Stimulated activated memory B cell treated with anti-CD40 and anti-IgM and Interleukin-4, amounts not matched to agents 10 μg/mL and 1 μg/mL and 100 μg/mL, for 72 hours (primary cell): Measurements from ENCODE around the gene ZPBP.

Experiments
- ATAC-seq: fragments of 150-1000 bp; cut with Tn5 transposase; 2 replicates; pipeline ENCODE4 v1.10.0; 2021
- H3K27ac Mint-ChIP-seq: one replicate; pipeline ENCODE4 v1.8.0; 2022; ENCODE audit warnings: mild to moderate bottlenecking, mixed read lengths
- H3K27me3 Mint-ChIP-seq: one replicate; pipeline ENCODE4 v1.8.0; 2022; ENCODE audit warnings: mixed read lengths
- H3K36me3 Mint-ChIP-seq: one replicate; pipeline ENCODE4 v1.8.0; 2022; ENCODE audit warnings: mixed read lengths
- H3K4me1 Mint-ChIP-seq: one replicate; pipeline ENCODE4 v1.8.0; 2022; ENCODE audit warnings: mixed read lengths
- H3K4me3 Mint-ChIP-seq: one replicate; pipeline ENCODE4 v1.8.0; 2022; ENCODE audit warnings: mild to moderate bottlenecking, moderate library complexity, mixed read lengths
- H3K9me3 Mint-ChIP-seq: one replicate; pipeline ENCODE4 v1.8.0; 2022; ENCODE audit warnings: mixed read lengths

Gene ZPBP, protein sequence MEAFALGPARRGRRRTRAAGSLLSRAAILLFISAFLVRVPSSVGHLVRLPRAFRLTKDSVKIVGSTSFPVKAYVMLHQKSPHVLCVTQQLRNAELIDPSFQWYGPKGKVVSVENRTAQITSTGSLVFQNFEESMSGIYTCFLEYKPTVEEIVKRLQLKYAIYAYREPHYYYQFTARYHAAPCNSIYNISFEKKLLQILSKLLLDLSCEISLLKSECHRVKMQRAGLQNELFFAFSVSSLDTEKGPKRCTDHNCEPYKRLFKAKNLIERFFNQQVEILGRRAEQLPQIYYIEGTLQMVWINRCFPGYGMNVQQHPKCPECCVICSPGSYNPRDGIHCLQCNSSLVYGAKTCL

DNA sequence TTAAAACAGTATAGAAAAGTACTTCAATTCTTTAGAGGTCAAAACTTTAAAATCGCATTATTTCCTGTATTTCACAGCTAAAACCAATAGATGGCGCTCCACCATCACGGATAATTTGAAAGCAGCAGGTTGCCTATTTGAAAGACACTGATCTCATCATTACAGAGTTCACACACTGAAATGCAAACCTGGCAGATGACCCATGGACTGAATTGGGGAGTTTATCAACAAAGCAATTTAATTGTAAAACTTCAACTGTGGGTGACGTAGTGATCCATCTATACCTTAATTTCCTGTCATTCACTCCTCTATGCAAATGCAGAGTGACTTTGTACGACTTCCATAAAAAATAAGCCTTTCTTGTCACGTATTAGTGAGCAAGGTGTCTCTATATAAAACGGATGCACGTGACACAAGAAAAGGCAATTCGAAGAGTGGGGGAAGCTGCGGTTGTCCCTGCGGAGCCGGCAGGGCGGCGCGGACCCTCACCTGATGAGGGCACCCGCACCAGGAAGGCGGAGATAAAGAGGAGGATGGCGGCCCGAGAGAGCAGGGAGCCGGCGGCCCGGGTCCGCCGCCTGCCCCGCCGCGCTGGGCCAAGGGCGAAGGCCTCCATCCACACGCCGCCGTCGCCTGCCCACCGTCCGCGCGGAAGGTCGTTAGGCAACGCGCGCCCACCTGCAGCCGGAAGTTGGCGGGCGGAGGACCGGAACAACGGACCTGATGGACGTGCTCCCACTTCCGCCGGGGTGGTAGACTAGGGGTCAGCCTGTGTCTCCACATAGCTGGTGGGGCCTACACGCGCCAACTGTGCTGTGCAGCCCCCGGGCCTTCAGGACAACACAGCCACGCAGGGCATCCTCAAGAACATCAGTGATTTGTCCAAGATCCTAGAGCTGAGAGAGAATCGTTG is at the start of gene ZPBP:
ZPBP (minus strand) TSS at position 668 of the 913 bp plus-strand sequence; CDS start at position 616, 52 bp downstream.
- Mint-ChIP-seq H3K27me3 (peaks cover under 1% of the 10 kb centered on the region), H3K27ac (peak within 1 kb of the TSS; percentile 87), H3K4me1 (peaks cover 15% of the 10 kb centered on the region), H3K4me3 (peak within 1 kb of the TSS; percentile 90), H3K36me3 (no peaks in the 10 kb centered on the region), H3K9me3 (peaks cover 3% of the 10 kb centered on the region)
- ATAC-seq = peak; percentile 85

DNA sequence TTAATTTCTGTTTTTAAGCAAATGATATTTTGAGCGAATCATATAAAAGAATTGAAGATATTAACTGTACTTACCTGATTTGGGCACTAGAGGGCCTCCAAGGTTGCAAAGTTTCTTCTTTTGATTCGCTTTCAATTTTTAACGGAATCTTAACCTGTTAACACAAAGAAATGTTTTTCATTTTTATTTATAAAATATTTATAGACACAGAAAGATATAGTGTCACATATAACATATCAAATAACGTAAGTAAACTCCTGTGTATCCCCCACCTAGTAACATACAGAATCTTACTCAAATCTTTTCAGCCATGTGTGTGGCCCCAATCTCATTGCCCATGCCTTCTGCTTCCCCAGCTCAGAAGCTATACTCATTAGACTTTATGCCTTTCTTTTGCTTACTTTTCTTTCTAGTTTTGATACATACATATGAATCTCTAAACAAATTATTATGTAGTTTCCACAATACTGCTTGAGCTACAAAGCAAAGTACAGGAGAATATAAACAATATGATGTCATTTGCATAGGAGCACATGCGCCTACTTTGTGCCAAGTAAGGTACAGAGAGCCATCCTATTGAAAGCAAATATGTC is 49.5 kb upstream of the ZPBP start:
- H3K9me3 Mint-ChIP-seq = no peaks in the 10 kb centered on the region
- no peaks in the 10 kb centered on the region for H3K36me3 Mint-ChIP-seq
- H3K4me3 Mint-ChIP-seq = peak overlapping the region; percentile 47
- peak overlapping the region; percentile 86 for H3K27ac Mint-ChIP-seq
- H3K27me3 Mint-ChIP-seq = no peaks in the 10 kb centered on the region
- no peak for ATAC-seq
- H3K4me1 Mint-ChIP-seq = peaks cover 39% of the 10 kb centered on the region

DNA sequence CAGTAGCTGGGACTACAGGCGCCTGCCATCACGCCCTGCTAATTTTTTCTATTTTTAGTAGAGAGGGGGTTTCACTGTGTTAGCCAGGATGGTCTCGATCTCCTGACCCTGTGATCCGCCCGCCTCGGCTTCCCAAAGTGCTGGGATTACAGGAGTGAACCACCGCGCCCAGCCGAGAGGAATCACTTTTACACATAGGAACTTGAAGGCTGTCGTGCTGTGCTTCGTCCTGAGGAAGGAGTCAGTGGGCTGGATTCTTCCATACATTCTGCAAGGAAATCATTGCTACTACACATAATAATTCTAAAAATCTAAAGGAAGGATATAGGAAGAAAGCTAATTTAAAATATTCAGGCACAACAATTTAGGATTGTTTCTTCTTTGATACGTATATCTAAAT is 48.8 kb upstream of the ZPBP start:
- no peak overlapping the region for H3K27ac Mint-ChIP-seq
- H3K4me3 Mint-ChIP-seq = no peak overlapping the region
- H3K4me1 Mint-ChIP-seq = peaks cover 33% of the 10 kb centered on the region

DNA sequence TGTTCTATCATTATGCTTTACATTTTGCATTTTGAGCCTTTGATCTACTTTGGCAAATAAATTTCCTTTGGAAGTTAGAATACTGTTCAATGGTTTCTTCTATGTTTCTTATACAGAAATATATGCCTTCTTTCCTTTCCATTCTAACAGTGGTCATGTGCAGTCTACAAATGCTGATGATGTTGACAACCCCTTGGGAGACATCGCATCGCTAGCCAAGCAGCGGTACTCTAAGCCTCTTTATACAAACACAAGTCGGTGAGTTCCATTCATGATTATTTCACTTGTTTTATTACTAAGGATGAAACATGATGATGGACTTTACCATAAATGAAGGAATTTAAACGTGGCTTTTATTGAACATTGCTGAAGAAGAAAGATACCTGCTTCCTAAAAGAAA is 48.1 kb upstream of the ZPBP start:
- Mint-ChIP-seq H3K4me1 (peaks cover 25% of the 10 kb centered on the region), H3K9me3 (no peaks in the 10 kb centered on the region), H3K36me3 (no peaks in the 10 kb centered on the region), H3K27me3 (no peaks in the 10 kb centered on the region), H3K27ac (no peak overlapping the region), H3K4me3 (no peak overlapping the region)
- no peak for ATAC-seq

More for the DNA sequence above, 48.8 kb upstream of the ZPBP start:
- ATAC-seq = no peak
- no peaks in the 10 kb centered on the region for H3K27me3 Mint-ChIP-seq
- no peaks in the 10 kb centered on the region for H3K9me3 Mint-ChIP-seq
- no peaks in the 10 kb centered on the region for H3K36me3 Mint-ChIP-seq

DNA sequence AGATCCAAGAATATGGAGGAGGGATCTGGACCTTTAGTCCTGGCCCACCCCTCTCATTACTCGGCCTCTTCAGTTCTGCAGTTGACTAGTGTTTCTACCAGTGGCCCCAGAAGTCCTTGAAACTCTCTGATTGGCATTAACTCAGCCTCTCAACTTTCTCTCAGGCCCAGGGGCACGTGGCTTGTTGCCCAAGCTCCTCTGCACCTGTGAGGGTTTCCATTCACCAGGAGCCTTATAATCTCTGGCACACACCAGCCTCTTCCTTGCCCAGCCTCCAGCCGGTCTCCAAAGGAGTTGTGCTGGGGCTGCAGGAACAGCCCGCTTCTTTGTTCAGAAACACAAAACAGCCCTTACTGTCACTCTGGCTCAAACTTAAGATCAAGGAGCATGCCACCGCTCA is 47.6 kb upstream of the ZPBP start:
- no peaks in the 10 kb centered on the region for H3K27me3 Mint-ChIP-seq
- no peaks in the 10 kb centered on the region for H3K9me3 Mint-ChIP-seq
- H3K4me1 Mint-ChIP-seq = peaks cover 21% of the 10 kb centered on the region
- H3K36me3 Mint-ChIP-seq = no peaks in the 10 kb centered on the region
- no peak overlapping the region for H3K27ac Mint-ChIP-seq
- no peak overlapping the region for H3K4me3 Mint-ChIP-seq
- ATAC-seq = no peak

DNA sequence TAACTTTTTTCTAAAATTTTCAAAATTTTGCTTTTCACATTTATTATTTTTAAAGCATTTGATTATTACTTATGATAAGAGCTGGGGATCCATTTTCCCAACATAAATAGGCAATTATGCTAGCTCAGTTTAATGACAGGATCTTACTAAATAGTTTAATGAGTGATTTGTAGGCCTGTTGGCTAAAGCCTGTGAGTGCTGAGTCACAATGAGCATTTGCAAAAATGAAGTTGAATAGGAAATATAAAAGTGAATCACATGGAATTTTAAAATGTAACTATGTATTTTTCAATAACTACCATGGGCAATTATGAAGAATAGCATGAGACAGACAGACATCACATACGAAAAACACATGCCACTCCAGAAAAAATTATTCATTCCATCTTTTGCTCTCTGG is 45.1 kb upstream of the ZPBP start:
- no peaks in the 10 kb centered on the region for H3K9me3 Mint-ChIP-seq
- no peak overlapping the region for H3K27ac Mint-ChIP-seq
- no peaks in the 10 kb centered on the region for H3K36me3 Mint-ChIP-seq
- no peak for ATAC-seq
- no peaks in the 10 kb centered on the region for H3K27me3 Mint-ChIP-seq
- H3K4me1 Mint-ChIP-seq = peaks cover 10% of the 10 kb centered on the region
- no peak overlapping the region for H3K4me3 Mint-ChIP-seq

DNA sequence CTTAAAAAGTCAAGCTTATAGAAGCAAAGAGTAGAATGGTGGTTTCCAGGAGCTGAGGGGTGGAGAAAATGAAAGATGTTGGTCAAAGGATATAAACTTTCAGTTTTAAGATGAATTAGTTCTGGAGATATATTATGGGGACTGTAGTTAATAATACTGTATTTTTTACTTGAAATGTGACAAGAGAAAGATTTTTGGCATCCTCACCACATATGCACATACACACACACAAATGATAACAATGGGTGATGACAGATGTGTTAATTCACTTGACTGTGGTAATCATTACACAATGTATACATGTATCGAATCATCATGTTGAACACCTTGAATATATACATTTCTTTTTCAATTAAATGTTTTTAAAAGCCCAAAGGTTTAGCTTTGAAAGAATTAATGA is 32.7 kb upstream of the ZPBP start:
- no peak for ATAC-seq
- H3K4me3 Mint-ChIP-seq = no peak overlapping the region
- H3K9me3 Mint-ChIP-seq = no peaks in the 10 kb centered on the region
- no peak overlapping the region for H3K27ac Mint-ChIP-seq
- no peaks in the 10 kb centered on the region for H3K27me3 Mint-ChIP-seq
- H3K4me1 Mint-ChIP-seq = peaks cover 9% of the 10 kb centered on the region
- H3K36me3 Mint-ChIP-seq = no peaks in the 10 kb centered on the region

DNA sequence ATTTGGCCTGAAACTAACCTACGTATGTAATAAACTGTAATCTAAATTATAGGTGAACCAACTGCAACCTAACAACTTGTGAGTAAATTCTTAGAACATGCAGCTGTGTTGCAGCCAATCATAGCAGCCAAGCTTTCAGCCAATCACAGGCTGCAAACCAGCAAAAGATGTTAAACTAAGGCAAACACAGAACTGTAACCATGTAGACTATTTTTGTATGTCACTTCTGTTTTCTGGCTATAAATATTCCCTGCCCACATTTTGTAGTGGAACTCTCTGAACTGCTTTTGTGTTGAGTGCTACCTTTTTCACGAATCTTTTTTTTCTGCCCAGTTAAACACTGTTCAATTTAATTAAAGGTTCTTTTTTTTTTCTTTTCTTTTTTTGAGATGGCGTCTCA is 28.2 kb upstream of the ZPBP start:
- peak; percentile 56 for ATAC-seq
- Mint-ChIP-seq H3K36me3 (no peaks in the 10 kb centered on the region), H3K4me3 (no peak overlapping the region), H3K27me3 (no peaks in the 10 kb centered on the region), H3K4me1 (peaks cover 22% of the 10 kb centered on the region), H3K27ac (peak overlapping the region; percentile 42), H3K9me3 (no peaks in the 10 kb centered on the region)

DNA sequence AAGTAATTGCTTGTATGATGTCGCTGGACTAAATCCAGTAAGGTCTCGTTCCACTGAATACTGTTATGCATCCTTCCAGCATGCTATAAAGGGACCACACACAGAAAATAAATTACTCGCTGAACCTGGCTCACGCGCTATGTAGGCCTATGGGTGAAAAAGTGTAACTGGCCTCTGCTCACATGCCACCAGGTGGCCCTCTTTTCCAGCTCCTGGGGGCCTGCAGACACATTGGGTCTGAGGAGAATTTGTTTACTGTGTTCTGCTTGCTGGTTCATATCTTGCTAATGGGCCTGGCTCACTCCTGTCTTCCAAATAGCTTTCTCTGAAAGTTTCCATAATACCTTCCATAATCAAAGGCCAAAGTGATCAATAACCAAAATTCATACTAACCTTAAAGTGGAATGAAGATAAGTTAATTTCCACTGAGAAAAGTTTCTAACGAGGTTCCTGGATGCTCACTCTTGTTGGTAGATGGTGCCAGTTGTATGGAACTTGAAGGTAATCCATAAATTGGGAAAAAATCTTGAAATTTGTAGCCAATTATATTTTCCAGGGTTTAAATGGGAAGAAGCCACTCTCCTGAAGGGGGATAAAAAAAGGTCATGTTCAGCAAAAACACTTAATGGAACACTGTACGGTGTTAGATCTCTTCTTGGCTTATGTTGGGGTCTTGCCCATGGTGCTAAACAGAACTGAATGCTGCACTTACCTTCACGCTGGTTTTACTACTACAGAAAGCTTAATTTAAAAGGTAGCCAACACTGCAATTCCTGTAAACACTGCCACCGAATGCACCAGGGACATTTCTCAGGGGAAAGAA is 27.0 kb upstream of the ZPBP start:
- Mint-ChIP-seq H3K27me3 (no peaks in the 10 kb centered on the region), H3K27ac (peak overlapping the region; percentile 90), H3K9me3 (no peaks in the 10 kb centered on the region), H3K4me3 (no peak overlapping the region), H3K36me3 (no peaks in the 10 kb centered on the region), H3K4me1 (peaks cover 22% of the 10 kb centered on the region)
- peak; percentile 90 for ATAC-seq

DNA sequence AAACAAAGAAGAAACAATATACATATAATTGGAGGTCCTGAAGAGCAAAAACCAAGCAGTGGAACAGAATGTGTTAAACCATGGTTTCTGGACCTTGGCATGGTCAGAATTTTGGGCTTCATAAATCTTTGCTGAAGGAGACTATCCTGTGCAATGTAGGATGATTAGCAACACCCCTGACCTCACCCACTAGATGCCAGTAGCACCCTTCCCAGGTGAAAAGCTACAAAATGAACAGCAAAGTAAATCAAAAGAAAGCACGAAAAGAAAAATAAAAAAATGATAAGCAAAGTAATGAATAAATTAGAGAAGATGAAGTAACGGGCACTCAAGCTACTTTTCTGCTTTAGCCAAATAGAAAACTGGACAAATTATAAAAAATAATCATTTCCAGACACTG is 19.2 kb upstream of the ZPBP start:
- Mint-ChIP-seq H3K9me3 (peaks cover 10% of the 10 kb centered on the region), H3K36me3 (peaks cover 6% of the 10 kb centered on the region), H3K27ac (no peak overlapping the region), H3K27me3 (peaks cover 9% of the 10 kb centered on the region), H3K4me1 (no peaks in the 10 kb centered on the region), H3K4me3 (no peak overlapping the region)
- ATAC-seq = no peak

DNA sequence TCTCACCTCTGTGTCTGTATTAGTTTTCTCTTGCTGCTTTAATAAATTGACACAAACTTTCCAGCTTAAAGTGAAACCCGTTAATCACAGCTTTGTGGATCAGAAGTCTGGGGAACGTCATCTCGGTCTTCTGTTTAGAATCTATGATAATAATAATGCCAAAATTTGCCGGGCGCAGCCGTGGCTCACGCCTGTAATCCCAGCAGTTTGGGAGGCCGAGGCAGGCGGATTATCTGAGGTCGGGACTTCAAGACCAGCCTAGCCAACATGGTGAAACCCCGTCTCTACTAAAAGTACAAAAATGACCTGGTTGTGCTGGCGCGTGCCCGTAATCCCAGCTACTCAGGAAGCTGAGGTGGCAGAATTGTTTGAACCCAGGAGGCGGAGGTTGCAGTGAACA is 8.8 kb upstream of the ZPBP start:
- Mint-ChIP-seq H3K9me3 (peaks cover 3% of the 10 kb centered on the region), H3K4me1 (no peaks in the 10 kb centered on the region), H3K27ac (no peak overlapping the region), H3K27me3 (peaks cover 45% of the 10 kb centered on the region), H3K36me3 (no peaks in the 10 kb centered on the region), H3K4me3 (no peak overlapping the region)
- no peak for ATAC-seq

DNA sequence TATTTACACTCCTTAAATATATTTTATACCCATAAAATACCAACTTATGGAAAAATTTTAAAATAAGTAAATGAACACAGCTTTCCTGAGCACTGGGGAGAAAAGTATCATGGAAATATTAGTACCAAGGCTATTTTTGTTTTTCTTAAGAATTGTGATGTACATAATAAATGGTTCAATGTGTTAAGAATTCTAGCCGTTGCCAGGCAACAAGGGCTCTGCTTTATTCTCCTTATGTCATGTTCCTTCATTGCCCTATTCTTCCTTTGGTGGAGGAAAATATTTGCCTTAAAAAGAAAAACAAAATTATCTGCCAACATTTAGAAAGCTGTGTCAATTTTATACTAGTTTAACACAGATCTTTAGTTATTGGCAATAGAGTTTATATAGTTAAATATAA is 2.6 kb upstream of the ZPBP start:
- H3K27ac Mint-ChIP-seq = no peak overlapping the region
- no peak for ATAC-seq
- H3K27me3 Mint-ChIP-seq = peaks cover 28% of the 10 kb centered on the region
- H3K4me3 Mint-ChIP-seq = no peak overlapping the region
- peaks cover 15% of the 10 kb centered on the region for H3K4me1 Mint-ChIP-seq
- no peaks in the 10 kb centered on the region for H3K36me3 Mint-ChIP-seq
- peaks cover 3% of the 10 kb centered on the region for H3K9me3 Mint-ChIP-seq

DNA sequence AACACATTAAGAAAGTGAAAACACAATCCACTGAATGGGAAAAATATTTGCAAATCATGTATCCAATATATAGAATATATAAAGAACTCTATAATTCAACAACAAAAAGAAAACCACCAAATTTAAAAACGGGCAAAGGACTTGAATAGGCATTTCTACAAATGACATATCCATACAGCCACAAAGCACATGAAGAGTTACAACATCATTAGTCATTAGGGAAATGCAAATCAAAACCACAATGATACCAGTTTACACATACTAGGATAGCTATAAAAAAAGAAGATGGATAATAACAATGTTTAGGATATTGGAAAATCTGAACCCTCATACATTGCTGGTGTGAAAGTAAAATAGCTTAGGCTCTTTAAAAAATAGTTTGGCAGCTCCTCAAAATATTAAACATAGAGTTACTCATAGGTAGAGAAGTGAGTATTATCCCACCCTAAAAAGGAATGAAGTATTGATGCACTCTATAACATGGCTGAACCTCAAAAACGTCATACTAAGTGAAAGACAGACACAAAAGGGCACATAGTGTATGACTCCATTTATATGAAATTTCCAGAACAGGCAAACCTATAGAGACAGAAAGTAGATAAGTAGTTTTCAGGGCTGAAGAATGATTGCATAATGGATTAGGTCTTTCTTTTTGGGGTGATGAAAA is 4.5 kb downstream of the ZPBP start:
- Mint-ChIP-seq H3K27me3 (peaks cover 7% of the 10 kb centered on the region), H3K4me1 (peaks cover 14% of the 10 kb centered on the region), H3K27ac (no peak overlapping the region), H3K36me3 (no peaks in the 10 kb centered on the region), H3K4me3 (no peak overlapping the region), H3K9me3 (peaks cover 3% of the 10 kb centered on the region)
- ATAC-seq = no peak

DNA sequence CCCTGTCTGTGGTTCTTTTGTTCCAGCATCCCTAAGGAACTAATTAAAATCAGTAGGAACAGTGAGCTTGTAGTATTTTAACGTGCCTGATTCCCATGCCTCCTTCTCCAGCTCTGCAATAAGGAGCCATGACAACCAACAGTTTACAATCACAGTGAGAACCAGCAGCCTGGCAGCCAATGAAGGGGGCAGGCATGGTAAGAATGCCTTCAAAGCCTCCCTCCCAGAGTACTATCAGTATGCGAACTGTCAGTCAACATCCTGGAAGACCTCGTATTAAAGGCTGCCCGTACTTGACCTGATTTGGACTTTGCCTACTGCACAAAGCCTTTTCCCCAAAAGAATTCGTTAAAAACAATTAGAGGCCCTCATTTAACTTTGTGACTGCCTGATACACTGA is 7.7 kb downstream of the ZPBP start:
- Mint-ChIP-seq H3K27ac (no peak overlapping the region), H3K36me3 (no peaks in the 10 kb centered on the region), H3K4me1 (no peaks in the 10 kb centered on the region), H3K9me3 (no peaks in the 10 kb centered on the region), H3K27me3 (peaks cover 18% of the 10 kb centered on the region), H3K4me3 (no peak overlapping the region)
- ATAC-seq = no peak
